H1 (cell line): ENCODE results near the gene CRYBB2. TPM values are rescaled to one million over a fixed set of nuclear protein-coding genes. Genes with fewer than 3 reads are reported as not detected.

Source experiments
- CTCF ChIA-PET: fragments of 300-600 bp; sonication (Branson Sonifier 250); formaldehyde crosslinking; loops from one replicate; lab custom pipeline; 2021; ENCODE audit not compliant: partially characterized antibody; lab: Charles Lee
- POLR2A ChIA-PET: fragments of 300-600 bp; sonication (Branson Sonifier 250); formaldehyde crosslinking; loops from one replicate; lab custom pipeline; 2021; ENCODE audit warnings: inconsistent platforms; ENCODE audit not compliant: partially characterized antibody; lab: Charles Lee
- DNase-seq, 2 experiments: peaks; one replicate each; pipeline versions ENCODE4 v3.0.0 to v3.0.0-alpha.2; 2010 to 2022; ENCODE audit warnings: low spot score in 2 of 2, low read depth in 1 of 2, mixed read lengths in 1 of 2
- FAIRE-seq: peaks from 2 replicates; lab custom pipeline; 2011; peaks lifted over from hg19 to GRCh38; lab: Jason Lieb, UNC
- H2AFZ ChIP-seq: 2 replicates; pipeline ENCODE4 v1.8.1; 2012; ENCODE audit warnings: low read length, inconsistent platforms
- H2AK5ac ChIP-seq: 2 replicates; pipeline ENCODE4 v1.6.1; 2013; ENCODE audit warnings: low read depth, low read length
- H2BK120ac ChIP-seq: replicated peaks from 2 replicates; pipeline ENCODE3; 2013; ENCODE audit warnings: low read depth, low read length, inconsistent platforms
- H2BK12ac ChIP-seq: 2 replicates; pipeline ENCODE4 v1.6.1; 2013; ENCODE audit warnings: low read depth, low read length
- H2BK15ac ChIP-seq: 2 replicates; pipeline ENCODE4 v1.6.1; 2013; ENCODE audit warnings: low read length
- H2BK20ac ChIP-seq: 2 replicates; pipeline ENCODE4 v1.6.1; 2013; ENCODE audit warnings: low read length
- H2BK5ac ChIP-seq: 2 replicates; pipeline ENCODE4 v1.6.1; 2013; ENCODE audit warnings: low read depth, low read length
- H3K14ac ChIP-seq: 2 replicates; pipeline ENCODE4 v1.6.1; 2013; ENCODE audit warnings: inconsistent platforms; ENCODE audit not compliant: insufficient read length
- H3K18ac ChIP-seq: 2 replicates; pipeline ENCODE4 v1.6.1; 2013; ENCODE audit warnings: low read length; ENCODE audit errors: extremely low read depth
- H3K23ac ChIP-seq: 2 replicates; pipeline ENCODE4 v1.6.1; 2013; ENCODE audit warnings: inconsistent platforms; ENCODE audit not compliant: insufficient read length
- H3K23me2 ChIP-seq: 2 replicates; pipeline ENCODE4 v1.6.1; 2013; ENCODE audit warnings: low read depth, low read length
- H3K27ac ChIP-seq: 2 replicates; pipeline ENCODE4 v1.6.1; 2011; ENCODE audit warnings: low read depth, low read length, inconsistent platforms
- H3K27me3 ChIP-seq, 4 experiments: replicated peaks in 1 of 4; 1 replicate in 1 of 4; 2 replicates in 3 of 4; pipeline versions ENCODE4 v1.6.1 to v1.8.1; 2011 to 2013; ENCODE audit warnings: low read length in 3 of 4, mild to moderate bottlenecking in 3 of 4, inconsistent platforms in 2 of 4, mixed read lengths in 2 of 4, moderate library complexity in 1 of 4; ENCODE audit not compliant: control insufficient read depth in 3 of 4, insufficient read depth in 3 of 4; ENCODE audit errors: extremely low read depth in 1 of 4
- H3K36me3 ChIP-seq, 4 experiments: 2 replicates each; pipeline versions ENCODE4 v1.6.1 to v1.8.1; 2011 to 2013; ENCODE audit warnings: mild to moderate bottlenecking in 4 of 4, low read length in 3 of 4, moderate library complexity in 2 of 4, control low read depth in 1 of 4, inconsistent platforms in 1 of 4; ENCODE audit not compliant: insufficient read depth in 4 of 4, control insufficient read depth in 2 of 4
- H3K4ac ChIP-seq: replicated peaks from 2 replicates; pipeline ENCODE3; 2013; ENCODE audit warnings: low read length, low read depth, mixed read lengths, inconsistent platforms; ENCODE audit not compliant: insufficient read length
- H3K4me1 ChIP-seq, 4 experiments: replicated peaks in 1 of 4; 1 replicate in 1 of 4; 2 replicates in 3 of 4; pipeline versions ENCODE4 v1.6.1 to v1.8.1; 2011 to 2013; ENCODE audit warnings: low read length in 3 of 4, inconsistent platforms in 2 of 4, mixed read lengths in 1 of 4; ENCODE audit not compliant: insufficient read depth in 4 of 4, control insufficient read depth in 3 of 4
- H3K4me2 ChIP-seq, 2 experiments: 2 replicates each; pipeline versions ENCODE4 v1.6.1 to v1.8.1; 2011 to 2013; ENCODE audit warnings: low read depth in 2 of 2, low read length in 2 of 2, control low read depth in 1 of 2, inconsistent platforms in 1 of 2, mild to moderate bottlenecking in 1 of 2; ENCODE audit not compliant: insufficient read depth in 1 of 2
- H3K4me3 ChIP-seq, 4 experiments: fragments of 200-600, 300-600 bp in 1 of 4; sonication (generic), shearing (Covaris generic), sonication (Bioruptor Twin) in 1 of 4; 2 replicates each; pipeline versions ENCODE4 v1.5.1 to v1.8.1; 2011 to 2016; ENCODE audit warnings: low read length in 4 of 4, low read depth in 3 of 4, control low read depth in 2 of 4, inconsistent platforms in 2 of 4, mild to moderate bottlenecking in 2 of 4, mixed read lengths in 1 of 4, moderate library complexity in 1 of 4; ENCODE audit not compliant: insufficient read depth in 2 of 4; ENCODE audit errors: extremely low read depth in 1 of 4
- H3K56ac ChIP-seq: replicated peaks from 2 replicates; pipeline ENCODE3; 2013; ENCODE audit warnings: low read depth, mild to moderate bottlenecking, mixed read lengths, low read length, inconsistent platforms; ENCODE audit not compliant: insufficient read length
- H3K79me1 ChIP-seq: 2 replicates; pipeline ENCODE4 v1.6.1; 2013; ENCODE audit warnings: low read depth, low read length, control low read depth
- H3K79me2 ChIP-seq, 2 experiments: 2 replicates each; pipeline versions ENCODE4 v1.6.1 to v1.8.1; 2012 to 2013; ENCODE audit warnings: low read length in 2 of 2, mild to moderate bottlenecking in 2 of 2, inconsistent platforms in 1 of 2; ENCODE audit not compliant: insufficient read depth in 2 of 2, control insufficient read depth in 1 of 2
- H3K9ac ChIP-seq, 4 experiments: replicated peaks in 1 of 4; 1 replicate in 1 of 4; 2 replicates in 3 of 4; pipeline versions ENCODE4 v1.6.1 to v1.8.1; 2011 to 2013; ENCODE audit warnings: low read depth in 3 of 4, low read length in 3 of 4, control low read depth in 2 of 4, mild to moderate bottlenecking in 2 of 4, moderate library complexity in 2 of 4, inconsistent platforms in 1 of 4; ENCODE audit errors: extremely low read depth in 1 of 4
- H3K9me3 ChIP-seq, 2 experiments: 2 replicates each; pipeline versions ENCODE4 v1.6.1 to v1.8.1; 2012 to 2013; ENCODE audit warnings: mild to moderate bottlenecking in 2 of 2, moderate library complexity in 2 of 2, control low read depth in 1 of 2, inconsistent platforms in 1 of 2, low read depth in 1 of 2, low read length in 1 of 2, mixed read lengths in 1 of 2; ENCODE audit not compliant: insufficient read depth in 2 of 2
- H4K20me1 ChIP-seq, 2 experiments: replicated peaks in 1 of 2; 2 replicates each; pipeline versions ENCODE3 to v1.8.1; 2011 to 2013; ENCODE audit warnings: inconsistent platforms in 2 of 2, low read length in 2 of 2, mild to moderate bottlenecking in 1 of 2; ENCODE audit not compliant: insufficient read depth in 2 of 2, control insufficient read depth in 1 of 2
- H4K5ac ChIP-seq: 2 replicates; pipeline ENCODE4 v1.6.1; 2013; ENCODE audit warnings: low read length, low read depth, mixed read lengths, inconsistent platforms; ENCODE audit not compliant: insufficient read length
- H4K8ac ChIP-seq: 2 replicates; pipeline ENCODE4 v1.8.0; 2013; ENCODE audit warnings: mild to moderate bottlenecking, moderate library complexity, low read length, inconsistent platforms; ENCODE audit not compliant: insufficient read depth; ENCODE audit errors: extremely low read depth
- H4K91ac ChIP-seq: replicated peaks from 2 replicates; pipeline ENCODE3; 2013; ENCODE audit warnings: low read length, mixed read lengths, inconsistent platforms; ENCODE audit not compliant: insufficient read length
- GABPA ChIP-seq: IDR thresholded peaks from 2 replicates; pipeline ENCODE4 v1.6.1; 2011; ENCODE audit warnings: mild to moderate bottlenecking, low read length, moderate library complexity, borderline replicate concordance; ENCODE audit not compliant: insufficient read depth
- RAD21 ChIP-seq, 2 experiments: IDR thresholded peaks in 1 of 2; conservative IDR thresholded peaks in 1 of 2; 2 replicates each; pipeline ENCODE4 v1.6.1; 2011; ENCODE audit warnings: low read depth in 2 of 2, low read length in 2 of 2, improper control_type of control experiment in 1 of 2, inconsistent platforms in 1 of 2, mild to moderate bottlenecking in 1 of 2, moderate library complexity in 1 of 2
- WGBS, 2 experiments: shearing (Covaris generic) in 1 of 2; methylation state at CpG; one replicate each; pipeline versions ENCODE4 v1.1.6 to v1.1.7; 2013 to 2015; ENCODE audit warnings: low lambda C conversion rate in 2 of 2, mixed read lengths in 2 of 2, inconsistent platforms in 1 of 2, low coverage in 1 of 2, missing lambda C conversion rate in 1 of 2; ENCODE audit not compliant: insufficient replicate concordance in 2 of 2, insufficient coverage in 1 of 2, insufficient read length in 1 of 2; ENCODE audit errors: extremely low coverage in 1 of 2, missing lambda C conversion rate in 1 of 2; 5-methylcytosine and 5-hydroxymethylcytosine counted together
- polyA plus RNA-seq, 7 experiments: library from polyadenylated mRNA; depleted of rRNA in 3 of 7; stranded (reverse) in 5 of 7; unstranded in 2 of 7; fragments of >200 nt in 5 of 7; fragments of 200-250 nt in 2 of 7; gene quantifications; 1 replicate in 5 of 7; 2 replicates in 1 of 7; 4 replicates in 1 of 7; pipeline versions ENCODE4 v1.2.1 to v1.2.3, GENCODE V29; 2011 to 2013; ENCODE audit warnings: missing spikeins in 2 of 7, mixed read lengths in 2 of 7
- total RNA-seq: library from RNA; stranded (reverse); fragmentation: NEBNext Ultra II Directional; extraction: Animal tissue kit (Norgen Biotek cat#: 25700); gene quantifications from 2 replicates; pipeline ENCODE4 v1.2.1, GENCODE V29; 2021

CRYBB2 gene
- total and polyA plus RNA-seq, 2 of the 8 experiments (the other 6 are each of a cell fraction or from before 2014, with no cell fraction given), result 0.12 TPM; not detected in 1

- H3K27ac ChIP-seq, result no peak within 1 kb of the TSS
- no peaks in the 10 kb centered on the region for H3K79me1 ChIP-seq
- no peak within 1 kb of the TSS for H3K23ac ChIP-seq
- H3K36me3 ChIP-seq, result no peaks in the 10 kb centered on the region
- H3K4me3 ChIP-seq, result no peak within 1 kb of the TSS
- no peak within 1 kb of the TSS for H4K5ac ChIP-seq
- no peak within 1 kb of the TSS for H2AK5ac ChIP-seq
- no peak within 1 kb of the TSS for H3K4me2 ChIP-seq
- no peak within 1 kb of the TSS for H2BK12ac ChIP-seq
- no peak within 1 kb of the TSS for H3K18ac ChIP-seq
- H4K8ac ChIP-seq, result no peak within 1 kb of the TSS
- no peaks in the 10 kb centered on the region for H3K27me3 ChIP-seq
- no peak within 1 kb of the TSS for H2BK15ac ChIP-seq
- TF ChIP-seq RAD21 (IDR thresholded peaks at IDR 0.05 in 1 of 2, conservative IDR thresholded peaks at IDR 0.05 in 1 of 2; ENCODE audit: low read depth in 2 of 2, low read length in 2 of 2) (no peak), GABPA (no peak)
- no peak within 1 kb of the TSS for H3K56ac ChIP-seq
- no peak within 1 kb of the TSS for H3K14ac ChIP-seq
- no peak within 1 kb of the TSS for H2BK5ac ChIP-seq
- H3K79me2 ChIP-seq, result no peaks in the 10 kb centered on the region
- H3K9me3 ChIP-seq, result no peaks in the 10 kb centered on the region
- no peak within 1 kb of the TSS for H3K9ac ChIP-seq
- no peaks in the 10 kb centered on the region for H4K20me1 ChIP-seq
- ChIA-PET POLR2A (no interaction called here), CTCF (interaction anchor here (1.1 to 5.7 kb wide), 6 partner anchors 10 to 134 kb away, joined by 3 to 43 read pairs (median 4); no protein-coding TSS in a partner anchor)
- H3K4me1 ChIP-seq, result peaks cover 0 to 2% (median 0%) of the 10 kb centered on the region in 4 experiments; a peak in 3 of 7 replicates
- H2AFZ ChIP-seq, result no peak within 1 kb of the TSS
- DNase-seq, result no peak
- no peak for FAIRE-seq
- H2BK120ac ChIP-seq, result no peak within 1 kb of the TSS
- 89% methylated on average over 14 of the region's 17 CpGs; no CpG with 5 or more reads in 1 of the 2 experiments for WGBS, 2 experiments
- H2BK20ac ChIP-seq, result no peak within 1 kb of the TSS
- H3K4ac ChIP-seq, result no peak within 1 kb of the TSS
- H4K91ac ChIP-seq, result no peak within 1 kb of the TSS
- H3K23me2 ChIP-seq, result no peaks in the 10 kb centered on the region
Measured at GRCh38 chr22:25199731-25200520, 19.5 kb upstream of the CRYBB2 start, which contains the start of gene CRYBB3. CRYBB3 (plus strand) TSS chr22:25199858; CDS start chr22:25201397, 1,539 bp downstream.
